ENCODE data around the gene ALK. TPM values are rescaled to one million over a fixed set of nuclear protein-coding genes. Genes with fewer than 3 reads are reported as not detected.
"Not testable (repeated sequence)": the region's sequence is repeated elsewhere in the genome, so short reads cannot be mapped to it uniquely, and the experiment has no call there.

The ALK gene
- total RNA-seq, 1 donor from 2014 or later: not detected

GRCh38 chr2:29249666-29250253, 671.6 kb downstream of the ALK start:
- H3K27me3 Mint-ChIP-seq (ENCODE audit: insufficient read depth): peaks cover 5% of the 10 kb centered on the region
- no peaks in the 10 kb centered on the region for H3K9me3 Mint-ChIP-seq
- H3K36me3 Mint-ChIP-seq (ENCODE audit: low read depth): no peaks in the 10 kb centered on the region
- DNase-seq (ENCODE audit: low spot score): no peak
- no peak overlapping the region for H3K4me3 Mint-ChIP-seq
- H3K4me1 Mint-ChIP-seq (ENCODE audit: low read depth): no peaks in the 10 kb centered on the region
- no peak overlapping the region for H3K27ac Mint-ChIP-seq
- intact Hi-C loops (cut with micrococcal nuclease): no loop called here

GRCh38 chr2:29247336-29247914, 674.0 kb downstream of the ALK start:
- H3K4me1 Mint-ChIP-seq (ENCODE audit: low read depth): no peaks in the 10 kb centered on the region
- no peaks in the 10 kb centered on the region for H3K9me3 Mint-ChIP-seq
- no peak for DNase-seq (ENCODE audit: low spot score)
- no peak overlapping the region for H3K27ac Mint-ChIP-seq
- H3K36me3 Mint-ChIP-seq (ENCODE audit: low read depth): no peaks in the 10 kb centered on the region
- H3K4me3 Mint-ChIP-seq: no peak overlapping the region
- no peaks in the 10 kb centered on the region for H3K27me3 Mint-ChIP-seq (ENCODE audit: insufficient read depth)
- intact Hi-C loops (cut with micrococcal nuclease): no loop called here

GRCh38 chr2:29246383-29247300, 674.7 kb downstream of the ALK start:
- Mint-ChIP-seq H3K27ac (no peak overlapping the region), H3K4me1 (ENCODE audit: low read depth) (no peaks in the 10 kb centered on the region)

DNA sequence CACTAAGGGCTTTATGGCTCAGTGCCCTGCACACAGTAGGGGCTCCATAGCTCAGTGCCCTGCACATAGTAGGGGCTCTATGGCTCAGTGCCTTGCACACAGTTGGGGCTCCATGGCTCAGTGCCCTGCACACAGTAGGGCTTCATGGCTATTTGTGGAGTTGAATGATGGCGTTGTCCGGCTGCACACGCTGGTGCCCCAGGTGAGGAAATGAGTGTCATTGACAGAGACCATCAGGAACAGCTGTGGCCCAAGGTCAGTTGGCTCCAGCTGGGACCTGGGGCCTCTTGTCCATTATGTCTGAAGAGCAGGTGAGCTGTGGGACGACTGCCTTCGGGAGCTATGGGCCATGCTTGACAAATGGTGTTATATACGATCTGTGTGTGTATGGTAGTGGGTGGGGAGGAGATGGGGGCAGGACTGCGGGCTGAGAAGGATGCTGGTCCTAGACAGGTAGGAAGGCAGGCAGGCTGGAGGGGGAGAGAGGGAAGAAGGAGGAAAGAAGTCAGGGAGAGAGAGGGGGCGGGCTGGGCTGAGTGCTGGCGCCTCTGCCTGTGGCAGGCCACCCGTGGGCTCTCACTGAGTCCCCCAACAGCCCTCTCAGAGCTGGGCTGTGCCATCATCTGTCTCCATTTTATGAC, 675.5 kb downstream of the ALK start:
- Mint-ChIP-seq H3K9me3 (no peaks in the 10 kb centered on the region), H3K27me3 (ENCODE audit: insufficient read depth) (no peaks in the 10 kb centered on the region), H3K4me1 (ENCODE audit: low read depth) (no peaks in the 10 kb centered on the region), H3K27ac (no peak overlapping the region), H3K36me3 (ENCODE audit: low read depth) (no peaks in the 10 kb centered on the region), H3K4me3 (no peak overlapping the region)
- no peak for DNase-seq (ENCODE audit: low spot score)
- intact Hi-C loops (cut with micrococcal nuclease): no loop called here

More at GRCh38 chr2:29246383-29247300, 674.7 kb downstream of the ALK start:
- Mint-ChIP-seq H3K36me3 (ENCODE audit: low read depth) (no peaks in the 10 kb centered on the region), H3K4me3 (no peak overlapping the region), H3K9me3 (no peaks in the 10 kb centered on the region), H3K27me3 (ENCODE audit: insufficient read depth) (no peaks in the 10 kb centered on the region)
- intact Hi-C loops (cut with micrococcal nuclease): no loop called here
- DNase-seq (ENCODE audit: low spot score): no peak

DNA sequence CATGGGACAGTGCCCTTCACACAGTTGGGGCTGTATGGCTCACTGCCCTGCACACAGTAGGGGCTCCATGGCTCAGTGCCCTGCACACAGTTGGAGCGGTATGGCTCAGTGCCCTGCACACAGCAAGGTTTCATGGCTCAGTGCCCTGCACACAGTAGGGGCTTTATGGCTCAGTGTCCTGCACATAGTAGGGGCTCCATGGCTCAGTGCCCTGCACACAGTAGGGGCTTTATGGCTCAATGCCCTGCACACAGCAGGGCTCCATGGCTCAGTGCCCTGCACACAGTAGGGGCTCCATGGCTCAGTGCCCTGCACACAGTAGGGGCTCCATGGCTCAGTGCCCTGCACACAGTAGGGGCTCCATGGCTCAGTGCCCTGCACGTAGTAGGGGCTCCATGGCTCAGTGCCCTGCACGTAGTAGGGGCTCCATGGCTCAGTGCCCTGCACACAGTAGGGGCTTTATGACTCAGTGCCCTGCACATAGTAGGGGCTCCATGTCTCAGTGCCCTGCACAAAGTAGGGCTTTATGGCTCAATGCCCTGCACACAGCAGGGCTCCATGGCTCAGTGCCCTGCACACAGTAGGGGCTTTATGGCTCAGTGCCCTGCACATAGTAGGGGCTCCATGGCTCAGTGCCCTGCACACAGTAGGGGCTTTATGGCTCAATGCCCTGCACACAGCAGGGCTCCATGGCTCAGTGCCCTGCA, 676.2 kb downstream of the ALK start:
- H3K27ac Mint-ChIP-seq; intact Hi-C loops (cut with micrococcal nuclease); H3K4me3 Mint-ChIP-seq; DNase-seq (ENCODE audit: low spot score); H3K4me1 Mint-ChIP-seq (ENCODE audit: low read depth); H3K36me3 Mint-ChIP-seq (ENCODE audit: low read depth); H3K9me3 Mint-ChIP-seq; H3K27me3 Mint-ChIP-seq (ENCODE audit: insufficient read depth): not testable (repeated sequence)

DNA sequence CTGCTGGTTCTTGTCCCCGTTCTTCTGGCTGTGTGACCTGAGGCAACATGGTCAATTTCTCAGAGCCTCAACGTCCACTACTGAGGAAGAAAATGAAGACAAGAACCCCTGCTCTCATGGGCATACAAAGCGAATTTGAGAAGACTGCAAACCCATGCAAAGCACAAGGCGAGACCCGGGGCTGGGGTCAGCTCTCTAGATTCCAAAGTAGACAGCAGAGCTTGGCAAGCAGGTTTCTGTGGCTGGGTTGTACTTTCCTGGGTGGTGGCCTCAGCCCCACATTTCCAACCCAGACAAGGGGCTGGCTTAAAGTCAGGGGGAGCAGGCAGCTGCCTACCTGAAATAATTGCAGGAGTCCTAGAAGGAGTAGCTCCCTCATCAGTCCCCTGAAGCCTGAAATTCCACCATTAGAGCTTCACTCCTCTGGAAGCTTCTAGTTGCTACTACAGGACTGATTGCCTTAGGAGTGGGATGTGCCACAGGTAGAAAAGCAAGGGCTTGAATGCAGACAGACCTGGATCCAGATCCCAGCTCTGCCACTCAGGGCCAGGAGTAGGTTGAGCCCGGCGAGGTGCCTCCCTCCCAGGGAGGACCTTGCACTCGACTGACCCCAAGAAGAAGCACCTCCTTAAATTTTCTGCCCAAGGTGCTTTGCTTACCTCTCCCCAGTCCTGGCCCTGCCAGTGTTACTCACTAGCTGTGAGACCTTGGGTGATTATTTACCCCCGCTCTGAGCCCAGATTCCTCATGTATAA, 678.6 kb downstream of the ALK start:
- Mint-ChIP-seq H3K4me1 (ENCODE audit: low read depth) (no peaks in the 10 kb centered on the region), H3K27me3 (ENCODE audit: insufficient read depth) (no peaks in the 10 kb centered on the region), H3K4me3 (no peak overlapping the region)

GRCh38 chr2:29241955-29242565, 679.3 kb downstream of the ALK start:
- no peak overlapping the region for H3K27ac Mint-ChIP-seq

More for the DNA sequence above, 678.6 kb downstream of the ALK start:
- no peak overlapping the region for H3K27ac Mint-ChIP-seq
- no peak for DNase-seq (ENCODE audit: low spot score)
- H3K9me3 Mint-ChIP-seq: no peaks in the 10 kb centered on the region
- H3K36me3 Mint-ChIP-seq (ENCODE audit: low read depth): no peaks in the 10 kb centered on the region
- intact Hi-C loops (cut with micrococcal nuclease): no loop called here

GRCh38 chr2:29241341-29241740, 680.0 kb downstream of the ALK start:
- H3K36me3 Mint-ChIP-seq (ENCODE audit: low read depth): no peaks in the 10 kb centered on the region
- intact Hi-C loops (cut with micrococcal nuclease): no loop called here

More at GRCh38 chr2:29241955-29242565, 679.3 kb downstream of the ALK start:
- Mint-ChIP-seq H3K27me3 (ENCODE audit: insufficient read depth) (peaks cover under 1% of the 10 kb centered on the region), H3K4me1 (ENCODE audit: low read depth) (no peaks in the 10 kb centered on the region), H3K4me3 (no peak overlapping the region), H3K9me3 (no peaks in the 10 kb centered on the region), H3K36me3 (ENCODE audit: low read depth) (no peaks in the 10 kb centered on the region)
- intact Hi-C loops (cut with micrococcal nuclease): no loop called here
- no peak for DNase-seq (ENCODE audit: low spot score)

DNA sequence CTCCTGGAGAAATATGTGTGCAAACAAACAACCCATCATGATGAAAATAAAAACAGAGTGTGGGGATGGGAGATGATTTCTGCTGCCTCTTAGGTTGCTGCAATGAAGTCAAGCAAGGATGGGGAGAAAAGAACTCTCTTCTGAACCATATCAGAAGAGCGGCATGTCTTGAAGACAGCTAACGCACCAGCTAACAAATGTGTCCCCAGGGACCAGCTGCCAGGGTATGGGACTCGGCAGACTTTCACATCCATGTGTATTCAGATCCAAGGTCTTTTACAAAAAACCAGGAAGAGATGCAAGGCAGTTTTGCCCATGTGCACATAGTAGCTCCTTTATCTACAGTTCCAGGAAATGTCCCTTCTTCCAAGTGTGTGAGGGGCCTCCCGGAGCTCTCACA, 680.8 kb downstream of the ALK start:
- Mint-ChIP-seq H3K36me3 (ENCODE audit: low read depth) (no peaks in the 10 kb centered on the region), H3K4me3 (no peak overlapping the region), H3K27ac (no peak overlapping the region), H3K27me3 (ENCODE audit: insufficient read depth) (peaks cover 4% of the 10 kb centered on the region), H3K4me1 (ENCODE audit: low read depth) (no peaks in the 10 kb centered on the region), H3K9me3 (no peaks in the 10 kb centered on the region)
- no peak for DNase-seq (ENCODE audit: low spot score)
- intact Hi-C loops (cut with micrococcal nuclease): no loop called here

More at GRCh38 chr2:29241341-29241740, 680.0 kb downstream of the ALK start:
- no peak for DNase-seq (ENCODE audit: low spot score)
- Mint-ChIP-seq H3K27ac (no peak overlapping the region), H3K4me1 (ENCODE audit: low read depth) (no peaks in the 10 kb centered on the region), H3K4me3 (no peak overlapping the region), H3K27me3 (ENCODE audit: insufficient read depth) (peaks cover 4% of the 10 kb centered on the region), H3K9me3 (no peaks in the 10 kb centered on the region)

- no peak for DNase-seq (ENCODE audit: low spot score)
- H3K4me3 Mint-ChIP-seq: no peak overlapping the region
- intact Hi-C loops (cut with micrococcal nuclease): no loop called here
- no peak overlapping the region for H3K27ac Mint-ChIP-seq
- peaks cover 4% of the 10 kb centered on the region for H3K27me3 Mint-ChIP-seq (ENCODE audit: insufficient read depth)
- H3K9me3 Mint-ChIP-seq: no peaks in the 10 kb centered on the region
- no peaks in the 10 kb centered on the region for H3K36me3 Mint-ChIP-seq (ENCODE audit: low read depth)
- no peaks in the 10 kb centered on the region for H3K4me1 Mint-ChIP-seq (ENCODE audit: low read depth)
These were observed 682.0 kb downstream of the ALK start for GRCh38 chr2:29239209-29239960.

DNA sequence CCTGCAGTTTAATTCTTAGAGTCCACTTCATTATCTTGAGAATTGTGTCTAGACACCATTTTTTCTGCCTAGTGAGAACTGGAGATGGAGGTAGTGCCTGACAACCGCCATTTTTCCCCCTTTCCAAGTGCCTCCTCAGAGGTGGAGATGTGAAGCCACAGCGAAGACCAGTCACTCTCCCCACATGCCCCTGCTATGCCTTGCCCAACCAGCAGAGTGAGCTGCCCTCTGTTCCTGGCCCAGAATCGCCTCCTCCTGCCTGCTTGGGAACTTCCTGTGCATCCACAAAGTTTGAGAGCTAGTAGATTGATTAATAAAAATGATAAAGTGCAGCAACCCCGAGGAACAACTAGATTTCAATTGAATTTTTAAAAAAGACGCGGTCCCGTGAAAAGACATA, 682.9 kb downstream of the ALK start:
- intact Hi-C loops (cut with micrococcal nuclease): no loop called here
- no peak overlapping the region for H3K27ac Mint-ChIP-seq
- H3K36me3 Mint-ChIP-seq (ENCODE audit: low read depth): no peaks in the 10 kb centered on the region
- H3K4me3 Mint-ChIP-seq: no peak overlapping the region
- peaks cover 4% of the 10 kb centered on the region for H3K27me3 Mint-ChIP-seq (ENCODE audit: insufficient read depth)
- DNase-seq (ENCODE audit: low spot score): no peak
- no peaks in the 10 kb centered on the region for H3K9me3 Mint-ChIP-seq
- no peaks in the 10 kb centered on the region for H3K4me1 Mint-ChIP-seq (ENCODE audit: low read depth)
